A673 (cell line): ENCODE data around the gene WTAP. TPM values are rescaled to one million over a fixed set of nuclear protein-coding genes. Genes with fewer than 3 reads are reported as not detected.

Experiments
- BruUV-seq: library from RNA; stranded (reverse); fragments of 400-500 nt; replicated peaks from 2 replicates; lab custom pipeline; 2021; lab: Mats Ljungman, UMichigan
- CTCF ChIA-PET: fragments of 300-600 bp; sonication (Branson Sonifier 250); formaldehyde crosslinking; loops from one replicate; lab custom pipeline; 2022; ENCODE audit warnings: antibody characterized with exemption; lab: Charles Lee
- POLR2A ChIA-PET: fragments of 300-600 bp; sonication (Branson Sonifier 250); formaldehyde crosslinking; loops from one replicate; lab custom pipeline; 2022; ENCODE audit warnings: antibody characterized with exemption; ENCODE audit not compliant: low non-redundant PET; lab: Charles Lee
- DNase-seq: peaks from one replicate; pipeline ENCODE4 v3.0.0-alpha.2; 2015; ENCODE audit warnings: low spot score
- H3K27ac ChIP-seq: fragments of 200-600 bp; sonication (generic); 2 replicates; pipeline ENCODE4 v1.5.1; 2016; ENCODE audit warnings: mixed run types, low read depth, mild to moderate bottlenecking, mixed read lengths, antibody characterized with exemption, low read length; ENCODE audit not compliant: poor library complexity, severe bottlenecking
- H3K27me3 ChIP-seq: fragments of 200-600 bp; sonication (generic); replicated peaks from 2 replicates; pipeline ENCODE4 v1.6.1; 2017; ENCODE audit warnings: mixed run types, low read depth, mild to moderate bottlenecking, mixed read lengths, antibody characterized with exemption, low read length; ENCODE audit not compliant: insufficient read depth, poor library complexity
- H3K36me3 ChIP-seq: fragments of 200-600 bp; sonication (generic); 2 replicates; pipeline ENCODE4 v1.6.1; 2016; ENCODE audit warnings: mixed run types, mild to moderate bottlenecking, mixed read lengths, antibody characterized with exemption, low read length; ENCODE audit not compliant: insufficient read depth, poor library complexity, severe bottlenecking
- H3K4me1 ChIP-seq: fragments of 200-600 bp; sonication (generic); 2 replicates; pipeline ENCODE4 v1.6.1; 2017; ENCODE audit warnings: mixed run types, mild to moderate bottlenecking, mixed read lengths, antibody characterized with exemption, low read length; ENCODE audit not compliant: insufficient read depth, poor library complexity, severe bottlenecking
- H3K4me3 ChIP-seq: fragments of 200-600 bp; sonication (generic); 2 replicates; pipeline ENCODE4 v1.5.1; 2016; ENCODE audit warnings: low read depth, mixed run types, mild to moderate bottlenecking, mixed read lengths, low read length; ENCODE audit not compliant: poor library complexity, severe bottlenecking
- H3K9me3 ChIP-seq: fragments of 200-600 bp; sonication (generic); 2 replicates; pipeline ENCODE4 v1.6.1; 2016; ENCODE audit warnings: mixed run types, low read depth, mild to moderate bottlenecking, mixed read lengths, antibody characterized with exemption, low read length; ENCODE audit not compliant: poor library complexity, severe bottlenecking
- EZH2 ChIP-seq: fragments of 200-600 bp; sonication (generic); IDR thresholded peaks from 2 replicates; pipeline ENCODE4 v1.6.1; 2017; ENCODE audit warnings: borderline replicate concordance, low read depth, mild to moderate bottlenecking, mixed read lengths, antibody characterized with exemption, low read length; ENCODE audit not compliant: poor library complexity, severe bottlenecking
- intact Hi-C: fragments of 100-400 bp; cut with micrococcal nuclease; formaldehyde crosslinking; loops from one replicate; pipeline ENCODE4 v1.10.0; 2022; ENCODE audit not compliant: unreplicated experiment
- total RNA-seq: library from RNA; stranded (reverse); gene quantifications from 2 replicates; pipeline ENCODE4 v1.2.3, GENCODE V29; 2021
- TF ChIP-seq, protein P1 (sequence below): fragments of 300-800, 200-600 bp; sonication (generic); conservative IDR thresholded peaks from 2 replicates; pipeline ENCODE4 v1.5.1; 2017; ENCODE audit warnings: low read depth, mild to moderate bottlenecking, antibody characterized with exemption, low read length, moderate library complexity, mixed read lengths

WTAP gene
- total RNA-seq, 1 experiment from 2014 or later, result 109 TPM

DNA sequence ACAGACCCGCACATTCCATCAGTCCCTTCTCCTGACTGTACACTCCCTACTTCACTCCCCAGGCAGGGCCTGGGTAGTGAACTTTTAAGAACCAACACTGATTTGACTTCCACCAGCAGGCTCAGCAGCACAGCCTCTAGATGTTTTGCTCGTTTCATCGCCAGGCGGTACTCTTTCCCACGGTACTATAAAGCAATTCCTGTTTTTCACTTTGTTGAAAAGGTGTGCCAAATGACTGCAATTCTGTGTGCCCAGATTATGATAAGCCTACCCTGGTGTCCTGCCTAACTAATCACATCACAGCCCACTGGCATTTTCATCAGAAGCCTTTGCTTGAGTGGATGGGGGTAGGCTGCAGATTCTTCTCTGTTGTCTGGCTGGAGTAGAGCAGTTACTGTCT, 12.9 kb upstream of the WTAP start:
- no peaks in the 10 kb centered on the region for H3K36me3 ChIP-seq
- H3K4me3 ChIP-seq, result no peak overlapping the region
- POLR2A ChIA-PET, result no interaction called here
- H3K9me3 ChIP-seq, result no peaks in the 10 kb centered on the region
- no peaks in the 10 kb centered on the region for H3K4me1 ChIP-seq
- H3K27me3 ChIP-seq, result no peaks in the 10 kb centered on the region
- no TSS peak for BruUV-seq
- DNase-seq, result no peak
- CTCF ChIA-PET, result no interaction called here
- intact Hi-C loops, result no loop called here
- no peak overlapping the region for H3K27ac ChIP-seq
- no peak for TF ChIP-seq EZH2
- TF ChIP-seq, protein P1, sequence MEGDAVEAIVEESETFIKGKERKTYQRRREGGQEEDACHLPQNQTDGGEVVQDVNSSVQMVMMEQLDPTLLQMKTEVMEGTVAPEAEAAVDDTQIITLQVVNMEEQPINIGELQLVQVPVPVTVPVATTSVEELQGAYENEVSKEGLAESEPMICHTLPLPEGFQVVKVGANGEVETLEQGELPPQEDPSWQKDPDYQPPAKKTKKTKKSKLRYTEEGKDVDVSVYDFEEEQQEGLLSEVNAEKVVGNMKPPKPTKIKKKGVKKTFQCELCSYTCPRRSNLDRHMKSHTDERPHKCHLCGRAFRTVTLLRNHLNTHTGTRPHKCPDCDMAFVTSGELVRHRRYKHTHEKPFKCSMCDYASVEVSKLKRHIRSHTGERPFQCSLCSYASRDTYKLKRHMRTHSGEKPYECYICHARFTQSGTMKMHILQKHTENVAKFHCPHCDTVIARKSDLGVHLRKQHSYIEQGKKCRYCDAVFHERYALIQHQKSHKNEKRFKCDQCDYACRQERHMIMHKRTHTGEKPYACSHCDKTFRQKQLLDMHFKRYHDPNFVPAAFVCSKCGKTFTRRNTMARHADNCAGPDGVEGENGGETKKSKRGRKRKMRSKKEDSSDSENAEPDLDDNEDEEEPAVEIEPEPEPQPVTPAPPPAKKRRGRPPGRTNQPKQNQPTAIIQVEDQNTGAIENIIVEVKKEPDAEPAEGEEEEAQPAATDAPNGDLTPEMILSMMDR, result no peak

DNA sequence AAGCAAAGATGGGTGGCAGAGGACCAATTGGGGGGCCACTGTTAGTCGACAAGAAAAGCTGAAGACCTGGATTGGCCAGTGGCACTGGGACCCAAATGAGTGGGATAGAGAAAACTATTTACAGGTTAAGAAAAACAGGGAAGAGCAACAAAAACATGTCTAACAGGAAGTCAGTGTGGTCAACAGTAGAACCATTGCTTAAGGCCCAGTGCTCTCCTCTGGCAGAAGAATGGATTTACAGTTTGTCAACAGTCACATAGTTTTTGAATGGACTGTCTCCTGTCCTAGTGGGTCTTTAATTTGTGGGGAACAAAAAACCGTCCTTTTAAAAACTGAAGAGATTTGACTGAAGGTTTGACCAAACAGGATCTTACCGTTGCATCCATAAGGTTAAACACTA, 12.1 kb upstream of the WTAP start:
- CTCF ChIA-PET, result no interaction called here
- POLR2A ChIA-PET, result no interaction called here
- no TSS peak for BruUV-seq

DNA sequence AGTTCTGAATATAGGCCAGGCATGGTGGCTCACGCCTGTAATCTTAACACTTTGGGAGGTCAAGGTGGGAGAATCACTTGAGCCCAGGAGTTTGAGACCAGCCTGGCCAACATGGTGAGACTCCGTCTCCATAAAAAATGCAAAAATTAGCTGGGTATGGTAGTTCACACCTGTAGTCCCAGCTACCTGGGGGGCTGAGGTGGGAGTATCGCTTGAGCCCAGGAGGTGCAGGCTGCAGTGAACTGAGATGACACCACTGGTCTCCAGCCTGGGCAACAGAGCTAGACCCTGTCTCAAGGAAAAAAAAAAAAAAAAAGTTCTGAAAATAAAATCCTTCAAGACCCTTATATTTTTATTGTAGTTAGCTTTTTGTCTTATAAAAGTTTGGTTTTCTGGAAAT, 11.7 kb upstream of the WTAP start:
- POLR2A ChIA-PET, result interaction anchor here (0.6 kb wide), 1 partner anchor 235 kb away, joined by 3 read pairs; no protein-coding TSS in a partner anchor
- intact Hi-C loops, result no loop called here
- BruUV-seq, result no TSS peak
- no peaks in the 10 kb centered on the region for H3K4me1 ChIP-seq
- no peaks in the 10 kb centered on the region for H3K9me3 ChIP-seq
- no peak for DNase-seq
- CTCF ChIA-PET, result no interaction called here
- no peak overlapping the region for H3K27ac ChIP-seq
- H3K27me3 ChIP-seq, result no peaks in the 10 kb centered on the region
- H3K4me3 ChIP-seq, result no peak overlapping the region
- TF ChIP-seq, protein P1, result no peak
- TF ChIP-seq EZH2, result no peak
- H3K36me3 ChIP-seq, result no peaks in the 10 kb centered on the region

More for the DNA sequence above, 12.1 kb upstream of the WTAP start:
- DNase-seq, result no peak
- Histone ChIP-seq H3K36me3 (no peaks in the 10 kb centered on the region), H3K27me3 (no peaks in the 10 kb centered on the region), H3K4me3 (no peak overlapping the region), H3K27ac (no peak overlapping the region), H3K4me1 (no peaks in the 10 kb centered on the region), H3K9me3 (no peaks in the 10 kb centered on the region)
- intact Hi-C loops, result no loop called here
- no peak for TF ChIP-seq EZH2
- TF ChIP-seq, protein P1, result no peak
